Omental fat pad (tissue), 4 donors: ENCODE data around the gene HEPACAM. TPM values are rescaled to one million over a fixed set of nuclear protein-coding genes. Genes with fewer than 3 reads are reported as not detected.

Source experiments
- ATAC-seq: fragments of 150-250 bp; one replicate; pipeline ENCODE4 v1.9.1; 2016; ENCODE audit warnings: mild to moderate bottlenecking, moderate library complexity; ENCODE audit not compliant: low FRiP score
- DNase-seq: peaks from one replicate; pipeline ENCODE4 v3.0.0-alpha.2; 2019; ENCODE audit warnings: low spot score
- CTCF ChIP-seq, 3 donors: fragments of 450-650 bp; IDR thresholded peaks; one replicate each; pipeline ENCODE4 v1.5.1; 2016 to 2017; ENCODE audit warnings: antibody characterized with exemption in 3 of 3, mild to moderate bottlenecking in 3 of 3, moderate library complexity in 2 of 3
- total RNA-seq, 4 donors: library from RNA; depleted of rRNA; stranded (reverse); fragments of >200 nt; gene quantifications; one replicate each; pipeline ENCODE4 v1.1.0, GENCODE V29; 2016

Gene HEPACAM
- total RNA-seq, 4 donors from 2014 or later = 8.5 to 37.3 (median 21.3) TPM

- ATAC-seq (no peak), DNase-seq (no peak)
- TF ChIP-seq CTCF (IDR thresholded peaks at IDR 0.05) = no peak
Measured at GRCh38 chr11:124872280-124872679, 63.6 kb downstream of the HEPACAM start.

GRCh38 chr11:124870430-124870829, 65.4 kb downstream of the HEPACAM start:
- ATAC-seq (no peak), DNase-seq (no peak)
- no peak for TF ChIP-seq CTCF (IDR thresholded peaks at IDR 0.05)

GRCh38 chr11:124869856-124870387, 65.9 kb downstream of the HEPACAM start:
- no peak for TF ChIP-seq CTCF (IDR thresholded peaks at IDR 0.05)
- ATAC-seq = no peak
- DNase-seq = no peak

- no peak for TF ChIP-seq CTCF (IDR thresholded peaks at IDR 0.05)
- DNase-seq (no peak), ATAC-seq (no peak)
Measured at GRCh38 chr11:124869331-124869730, 66.5 kb downstream of the HEPACAM start.

Other genes starting within 250 kb of the HEPACAM start
- gene NRGN, start 196.1 kb downstream of the HEPACAM start, total RNA-seq = 1 to 10 TPM; 1.0 to 3.2 (median 2.0) TPM
- 10 to 100 TPM in 1 of 4 donors, 1 to 10 TPM in 3; 1.4 to 14.1 (median 3.9) TPM for gene VSIG2, start 183.8 kb downstream of the HEPACAM start, total RNA-seq
- 100 to 1,000 TPM in 1 of 4 donors, 10 to 100 TPM in 3; 23.0 to 116 (median 62.6) TPM for gene ESAM, start 173.8 kb downstream of the HEPACAM start, total RNA-seq
- gene MSANTD2, start 135.6 kb downstream of the HEPACAM start, total RNA-seq = 10 to 100 TPM; 12.9 to 27.1 (median 16.2) TPM
- 10 to 100 TPM; 24.5 to 71.5 (median 27.9) TPM for gene ROBO3, start 70.6 kb downstream of the HEPACAM start, total RNA-seq
- 100 to 1,000 TPM in 1 of 4 donors, 10 to 100 TPM in 3; 31.7 to 152 (median 75.2) TPM for gene ROBO4, start 38.2 kb downstream of the HEPACAM start, total RNA-seq
- gene HEPN1, start 16.8 kb downstream of the HEPACAM start, total RNA-seq = under 1 TPM in 1 of 4 donors, not detected in 3; 0.56 TPM
- gene CCDC15, start 18.2 kb upstream of the HEPACAM start, total RNA-seq = 1 to 10 TPM in 3 of 4 donors, under 1 TPM in 1; 0.88 to 2.4 (median 1.1) TPM
- 10 to 100 TPM; 15.6 to 26.0 (median 21.5) TPM for gene SLC37A2, start 127.3 kb upstream of the HEPACAM start, total RNA-seq
- gene TMEM218, start 175.6 kb upstream of the HEPACAM start, total RNA-seq = 10 to 100 TPM; 17.0 to 24.4 (median 21.9) TPM
- 1 to 10 TPM in 2 of 4 donors, under 1 TPM in 2; 0.19 to 2.7 (median 0.82) TPM for gene PKNOX2, start 228.7 kb upstream of the HEPACAM start, total RNA-seq